Mesendoderm (in vitro differentiated cells): Measurements from ENCODE around the gene MGME1. TPM values are rescaled to one million over a fixed set of nuclear protein-coding genes. Genes with fewer than 3 reads are reported as not detected.

Experiments
- DNase-seq: peaks from one replicate; pipeline ENCODE4 v3.0.0; 2013
- H2AK5ac ChIP-seq: 2 replicates; pipeline ENCODE4 v1.6.1; 2013; ENCODE audit warnings: low read length, inconsistent platforms
- H2BK120ac ChIP-seq: 2 replicates; pipeline ENCODE4 v1.6.1; 2013; ENCODE audit warnings: low read depth, mild to moderate bottlenecking, low read length, moderate library complexity, mixed read lengths
- H2BK15ac ChIP-seq: replicated peaks from 2 replicates; pipeline ENCODE4 v1.6.1; 2013; ENCODE audit warnings: low read depth, mild to moderate bottlenecking, moderate library complexity
- H2BK5ac ChIP-seq: 2 replicates; pipeline ENCODE4 v1.6.1; 2013; ENCODE audit warnings: low read length, inconsistent platforms
- H3K18ac ChIP-seq: 2 replicates; pipeline ENCODE4 v1.6.1; 2013; ENCODE audit warnings: mild to moderate bottlenecking, low read length, mixed read lengths
- H3K23ac ChIP-seq: one replicate; pipeline ENCODE4 v1.6.1; 2013; ENCODE audit warnings: low read length
- H3K27ac ChIP-seq: 2 replicates; pipeline ENCODE4 v1.5.1; 2013; ENCODE audit warnings: low read depth, mild to moderate bottlenecking, inconsistent platforms, low read length, moderate library complexity
- H3K27me3 ChIP-seq: 2 replicates; pipeline ENCODE4 v1.6.1; 2013; ENCODE audit warnings: low read length, control low read depth, mild to moderate bottlenecking, inconsistent platforms; ENCODE audit not compliant: insufficient read depth, poor library complexity
- H3K36me3 ChIP-seq: 2 replicates; pipeline ENCODE4 v1.6.1; 2013; ENCODE audit warnings: low read length, inconsistent platforms; ENCODE audit not compliant: control insufficient read depth, insufficient read depth
- H3K4ac ChIP-seq: one replicate; pipeline ENCODE4 v1.6.1; 2013; ENCODE audit warnings: low read depth, mild to moderate bottlenecking, low read length, moderate library complexity
- H3K4me1 ChIP-seq: 2 replicates; pipeline ENCODE4 v1.6.1; 2013; ENCODE audit warnings: low read depth, low read length, inconsistent platforms; ENCODE audit not compliant: control insufficient read depth
- H3K4me2 ChIP-seq: 2 replicates; pipeline ENCODE4 v1.6.1; 2013; ENCODE audit warnings: low read length
- H3K4me3 ChIP-seq: 2 replicates; pipeline ENCODE4 v1.5.1; 2013; ENCODE audit warnings: mild to moderate bottlenecking, low read length
- H3K56ac ChIP-seq: one replicate; pipeline ENCODE4 v1.6.1; 2013; ENCODE audit warnings: low read length
- H3K79me1 ChIP-seq: 2 replicates; pipeline ENCODE4 v1.6.1; 2013; ENCODE audit warnings: low read length, inconsistent platforms
- H3K79me2 ChIP-seq: 2 replicates; pipeline ENCODE4 v1.6.1; 2013; ENCODE audit warnings: mild to moderate bottlenecking, low read length; ENCODE audit not compliant: control insufficient read depth, insufficient read depth
- H3K9ac ChIP-seq: 2 replicates; pipeline ENCODE4 v1.6.1; 2013; ENCODE audit warnings: low read length, inconsistent platforms
- H4K5ac ChIP-seq: one replicate; pipeline ENCODE4 v1.6.1; 2013; ENCODE audit warnings: low read length
- H4K8ac ChIP-seq: one replicate; pipeline ENCODE4 v1.6.1; 2013; ENCODE audit warnings: low read depth, mild to moderate bottlenecking, control low read depth, low read length, moderate library complexity
- whole genome bisulfite sequencing: extraction: QIAGEN DNeasy Blood & Tissue Kit; methylation state at CpG from one replicate; pipeline ENCODE4 v1.1.7; 2013; ENCODE audit warnings: low lambda C conversion rate, missing lambda C conversion rate; ENCODE audit not compliant: insufficient coverage; ENCODE audit errors: extremely low coverage; 5-methylcytosine and 5-hydroxymethylcytosine counted together
- polyA plus RNA-seq, 2 experiments: library from polyadenylated mRNA; stranded (reverse); fragments of 200-250 nt; gene quantifications; one replicate each; pipeline ENCODE4 v1.2.3, GENCODE V29; 2013

The MGME1 gene
- 38.1 TPM for polyA plus RNA-seq (2013, experiment 1 of 2)
- polyA plus RNA-seq (2013, experiment 2 of 2): 38.2 TPM

- Histone ChIP-seq H3K79me1 (no peaks in the 10 kb centered on the region), H3K23ac (peak within 1 kb of the TSS; percentile 86), H3K79me2 (peaks cover 91% of the 10 kb centered on the region), H3K4me1 (peaks cover 15% of the 10 kb centered on the region), H4K8ac (peak within 1 kb of the TSS; percentile 67), H3K56ac (peak within 1 kb of the TSS; percentile 95), H4K5ac (peak within 1 kb of the TSS; percentile 5), H3K18ac (peak within 1 kb of the TSS; percentile 94), H2BK5ac (peak within 1 kb of the TSS; percentile 93), H3K9ac (peak within 1 kb of the TSS; percentile 93), H3K4me3 (peak within 1 kb of the TSS; percentile 88), H2BK15ac (no peak within 1 kb of the TSS), H3K27ac (peak within 1 kb of the TSS; percentile 98), H2AK5ac (no peak within 1 kb of the TSS), H2BK120ac (peak within 1 kb of the TSS; percentile 17), H3K36me3 (peaks cover under 1% of the 10 kb centered on the region), H3K27me3 (no peaks in the 10 kb centered on the region), H3K4me2 (peak within 1 kb of the TSS; percentile 45), H3K4ac (peak within 1 kb of the TSS; percentile 98)
- WGBS: no CpG with 5 or more reads among the region's 96 CpGs
- peak; percentile 99 for DNase-seq
These were observed at the start of gene MGME1, which contains the start of gene SNX5 for GRCh38 chr20:17968366-17969277. Gene MGME1, plus strand, starts transcription at chr20:17969018. Its CDS starts 842 bp downstream, at chr20:17969860. Gene SNX5, minus strand, starts transcription at chr20:17968794. Its CDS starts 369 bp downstream, at chr20:17968425.

GRCh38 chr20:17919149-17919548 is 49.7 kb upstream of the MGME1 start:
- Histone ChIP-seq H3K79me2 (no peaks in the 10 kb centered on the region), H2BK5ac (no peak overlapping the region), H2BK120ac (no peak overlapping the region), H3K79me1 (no peaks in the 10 kb centered on the region), H3K4me3 (no peak overlapping the region), H3K4me1 (no peaks in the 10 kb centered on the region), H3K23ac (no peak overlapping the region), H2BK15ac (no peak overlapping the region), H3K4me2 (no peak overlapping the region), H3K56ac (no peak overlapping the region), H3K9ac (no peak overlapping the region), H4K8ac (no peak overlapping the region), H3K27me3 (no peaks in the 10 kb centered on the region), H3K36me3 (no peaks in the 10 kb centered on the region), H2AK5ac (no peak overlapping the region), H3K27ac (no peak overlapping the region), H3K4ac (no peak overlapping the region), H4K5ac (no peak overlapping the region), H3K18ac (no peak overlapping the region)
- WGBS: no CpG with 5 or more reads among the region's 8 CpGs
- no peak for DNase-seq

GRCh38 chr20:17921774-17922173 is 47.0 kb upstream of the MGME1 start:
- no peak overlapping the region for H3K4me3 ChIP-seq
- DNase-seq: no peak

GRCh38 chr20:17925141-17925939 is 43.5 kb upstream of the MGME1 start:
- no peak overlapping the region for H3K4me3 ChIP-seq
- no peak overlapping the region for H4K8ac ChIP-seq
- H3K4ac ChIP-seq: no peak overlapping the region
- H2BK15ac ChIP-seq: no peak overlapping the region
- H2BK5ac ChIP-seq: no peak overlapping the region
- no peak overlapping the region for H3K9ac ChIP-seq
- no peak overlapping the region for H2AK5ac ChIP-seq
- H4K5ac ChIP-seq: no peak overlapping the region
- H3K23ac ChIP-seq: no peak overlapping the region
- H3K79me1 ChIP-seq: no peaks in the 10 kb centered on the region
- H3K56ac ChIP-seq: no peak overlapping the region
- no peak overlapping the region for H2BK120ac ChIP-seq
- DNase-seq: no peak
- no peak overlapping the region for H3K4me2 ChIP-seq
- H3K79me2 ChIP-seq: no peaks in the 10 kb centered on the region
- no CpG with 5 or more reads among the region's 11 CpGs for WGBS
- H3K4me1 ChIP-seq: no peaks in the 10 kb centered on the region
- no peak overlapping the region for H3K18ac ChIP-seq
- H3K36me3 ChIP-seq: no peaks in the 10 kb centered on the region
- H3K27me3 ChIP-seq: no peaks in the 10 kb centered on the region
- H3K27ac ChIP-seq: no peak overlapping the region

More at GRCh38 chr20:17921774-17922173, 47.0 kb upstream of the MGME1 start:
- Histone ChIP-seq H3K79me2 (no peaks in the 10 kb centered on the region), H2BK15ac (no peak overlapping the region), H2BK120ac (no peak overlapping the region), H3K23ac (no peak overlapping the region), H3K36me3 (no peaks in the 10 kb centered on the region), H3K4me1 (no peaks in the 10 kb centered on the region), H4K5ac (no peak overlapping the region), H3K4ac (no peak overlapping the region), H3K9ac (no peak overlapping the region), H3K18ac (no peak overlapping the region), H3K4me2 (no peak overlapping the region), H2BK5ac (no peak overlapping the region), H2AK5ac (no peak overlapping the region), H3K79me1 (no peaks in the 10 kb centered on the region), H4K8ac (no peak overlapping the region), H3K27me3 (no peaks in the 10 kb centered on the region), H3K56ac (no peak overlapping the region), H3K27ac (no peak overlapping the region)
- WGBS: no CpG with 5 or more reads among the region's 1 CpG

- no peak overlapping the region for H3K4me2 ChIP-seq
- no peaks in the 10 kb centered on the region for H3K4me1 ChIP-seq
- H2BK15ac ChIP-seq: no peak overlapping the region
- H3K36me3 ChIP-seq: no peaks in the 10 kb centered on the region
- H3K4ac ChIP-seq: no peak overlapping the region
- no peak overlapping the region for H3K27ac ChIP-seq
- no CpG with 5 or more reads among the region's 1 CpG for WGBS
- H3K9ac ChIP-seq: no peak overlapping the region
- H3K18ac ChIP-seq: no peak overlapping the region
- no peak overlapping the region for H2AK5ac ChIP-seq
- no peak overlapping the region for H4K5ac ChIP-seq
- no peaks in the 10 kb centered on the region for H3K27me3 ChIP-seq
- no peak for DNase-seq
- H2BK5ac ChIP-seq: no peak overlapping the region
- H3K56ac ChIP-seq: no peak overlapping the region
- H4K8ac ChIP-seq: no peak overlapping the region
- no peak overlapping the region for H3K23ac ChIP-seq
- no peak overlapping the region for H3K4me3 ChIP-seq
- H2BK120ac ChIP-seq: no peak overlapping the region
- H3K79me2 ChIP-seq: no peaks in the 10 kb centered on the region
- H3K79me1 ChIP-seq: no peaks in the 10 kb centered on the region
These were observed 42.9 kb upstream of the MGME1 start for GRCh38 chr20:17925940-17926300.
